Neural cell (in vitro differentiated cells): ENCODE measurements around the gene THEM4.

ENCODE experiments used
- CTCF ChIP-seq: fragments of 450-650 bp; IDR thresholded peaks from 2 replicates; pipeline ENCODE4 v1.5.1; 2014; ENCODE audit warnings: antibody characterized with exemption, mild to moderate bottlenecking, moderate library complexity; ENCODE audit not compliant: poor library complexity, severe bottlenecking
- EP300 ChIP-seq: fragments of 450-650 bp; conservative IDR thresholded peaks from 2 replicates; pipeline ENCODE4 v1.6.1; 2014; ENCODE audit warnings: antibody characterized with exemption, mild to moderate bottlenecking, moderate library complexity; ENCODE audit not compliant: poor library complexity, severe bottlenecking
- EZH2 ChIP-seq: fragments of 200-600, 300-800 bp; shearing (Covaris generic), sonication (generic); IDR thresholded peaks from 2 replicates; pipeline ENCODE4 v1.6.1; 2014; ENCODE audit warnings: antibody characterized with exemption, low read length, borderline replicate concordance, mild to moderate bottlenecking; ENCODE audit not compliant: insufficient read depth, poor library complexity, severe bottlenecking
- MXI1 ChIP-seq: fragments of 450-650 bp; conservative IDR thresholded peaks from 2 replicates; pipeline ENCODE4 v1.6.1; 2014; ENCODE audit warnings: antibody characterized with exemption, mild to moderate bottlenecking; ENCODE audit not compliant: poor library complexity, severe bottlenecking
- POLR2AphosphoS5 ChIP-seq: IDR thresholded peaks from 2 replicates; pipeline ENCODE4 v1.6.1; 2012
- RAD21 ChIP-seq: fragments of 450-650 bp; conservative IDR thresholded peaks from 2 replicates; pipeline ENCODE4 v1.6.1; 2014; ENCODE audit warnings: antibody characterized with exemption, mild to moderate bottlenecking, moderate library complexity
- SMC3 ChIP-seq: fragments of 450-650 bp; conservative IDR thresholded peaks from 2 replicates; pipeline ENCODE4 v1.6.1; 2014; ENCODE audit warnings: antibody characterized with exemption, mild to moderate bottlenecking, moderate library complexity; ENCODE audit not compliant: poor library complexity

GRCh38 chr1:151854658-151855057 lies 54.7 kb downstream of the THEM4 start:
- no peak for TF ChIP-seq CTCF
- no peak for TF ChIP-seq POLR2AphosphoS5
- no peak for TF ChIP-seq MXI1
- TF ChIP-seq SMC3: no peak
- TF ChIP-seq EZH2: no peak
- TF ChIP-seq EP300: no peak
- TF ChIP-seq RAD21: no peak
